H9 (cell line): ENCODE results near the gene STXBP1. TPM values are rescaled to one million over a fixed set of nuclear protein-coding genes. Genes with fewer than 3 reads are reported as not detected.

Experiments
- DNase-seq: peaks from one replicate; pipeline ENCODE4 v3.0.0-alpha.2; 2017
- H2AFZ ChIP-seq: one replicate; pipeline ENCODE4 v1.6.1; 2013; ENCODE audit warnings: mild to moderate bottlenecking, low read length, control low read depth, moderate library complexity
- H2AK5ac ChIP-seq: 2 replicates; pipeline ENCODE4 v1.6.1; 2013; ENCODE audit warnings: low read length, control low read depth, mixed read lengths; ENCODE audit not compliant: insufficient read length
- H2BK120ac ChIP-seq: one replicate; pipeline ENCODE4 v1.6.1; 2013; ENCODE audit warnings: low read depth, mild to moderate bottlenecking, low read length, control low read depth, inconsistent platforms; ENCODE audit not compliant: poor library complexity, severe bottlenecking
- H2BK12ac ChIP-seq: 2 replicates; pipeline ENCODE4 v1.6.1; 2013; ENCODE audit warnings: low read length, control low read depth, mixed read lengths, low read depth; ENCODE audit not compliant: insufficient read length
- H2BK15ac ChIP-seq: 2 replicates; pipeline ENCODE4 v1.6.1; 2013; ENCODE audit warnings: low read depth, low read length, control low read depth
- H2BK20ac ChIP-seq: one replicate; pipeline ENCODE4 v1.6.1; 2013; ENCODE audit warnings: low read depth, mild to moderate bottlenecking, low read length, control low read depth, inconsistent platforms; ENCODE audit not compliant: poor library complexity, severe bottlenecking
- H2BK5ac ChIP-seq: 2 replicates; pipeline ENCODE4 v1.6.1; 2013; ENCODE audit warnings: low read length, control low read depth, mixed read lengths; ENCODE audit not compliant: insufficient read length
- H3K14ac ChIP-seq: 2 replicates; pipeline ENCODE4 v1.6.1; 2013; ENCODE audit warnings: low read length, control low read depth; ENCODE audit not compliant: insufficient read depth
- H3K18ac ChIP-seq: 2 replicates; pipeline ENCODE4 v1.6.1; 2013; ENCODE audit warnings: low read depth, mild to moderate bottlenecking, mixed read lengths, low read length, control low read depth; ENCODE audit not compliant: insufficient read length
- H3K23ac ChIP-seq: 2 replicates; pipeline ENCODE4 v1.6.1; 2013; ENCODE audit warnings: low read length, control low read depth, mixed read lengths, low read depth; ENCODE audit not compliant: insufficient read length
- H3K23me2 ChIP-seq: 2 replicates; pipeline ENCODE4 v1.6.1; 2013; ENCODE audit warnings: low read depth, mild to moderate bottlenecking, mixed read lengths, low read length, control low read depth; ENCODE audit not compliant: insufficient read length, poor library complexity, severe bottlenecking
- H3K27ac ChIP-seq: 2 replicates; pipeline ENCODE4 v1.5.1; 2013; ENCODE audit warnings: low read length, control low read depth, mixed read lengths, low read depth; ENCODE audit not compliant: insufficient read length
- H3K27me3 ChIP-seq: 2 replicates; pipeline ENCODE4 v1.6.1; 2013; ENCODE audit warnings: low read length, control low read depth, inconsistent platforms; ENCODE audit not compliant: insufficient read depth
- H3K4ac ChIP-seq: 2 replicates; pipeline ENCODE4 v1.6.1; 2013; ENCODE audit warnings: low read depth, mild to moderate bottlenecking, control low read depth, inconsistent platforms, low read length, moderate library complexity
- H3K4me1 ChIP-seq: 2 replicates; pipeline ENCODE4 v1.6.1; 2013; ENCODE audit warnings: low read length, control low read depth, inconsistent platforms; ENCODE audit not compliant: insufficient read depth
- H3K4me2 ChIP-seq: 2 replicates; pipeline ENCODE4 v1.6.1; 2013; ENCODE audit warnings: low read length, control low read depth, mixed read lengths; ENCODE audit not compliant: insufficient read length, insufficient read depth
- H3K56ac ChIP-seq: 2 replicates; pipeline ENCODE4 v1.6.1; 2013; ENCODE audit warnings: low read depth, mild to moderate bottlenecking, mixed read lengths, low read length, control low read depth; ENCODE audit not compliant: insufficient read length
- H3K79me1 ChIP-seq: 2 replicates; pipeline ENCODE4 v1.6.1; 2013; ENCODE audit warnings: low read depth, mild to moderate bottlenecking, moderate library complexity, low read length, control low read depth, inconsistent platforms; ENCODE audit not compliant: insufficient read depth, poor library complexity, severe bottlenecking
- H3K79me2 ChIP-seq: 2 replicates; pipeline ENCODE4 v1.6.1; 2013; ENCODE audit warnings: low read length, control low read depth, inconsistent platforms; ENCODE audit not compliant: insufficient read depth
- H3K9ac ChIP-seq: 2 replicates; pipeline ENCODE4 v1.6.1; 2013; ENCODE audit warnings: low read length, control low read depth, mixed read lengths; ENCODE audit not compliant: insufficient read length; ENCODE audit errors: extremely low read depth
- H3K9me3 ChIP-seq: one replicate; pipeline ENCODE4 v1.6.1; 2013; ENCODE audit warnings: low read depth, low read length, inconsistent platforms; ENCODE audit not compliant: control insufficient read depth
- H3T11ph ChIP-seq: one replicate; pipeline ENCODE4 v1.6.1; 2013; ENCODE audit warnings: mild to moderate bottlenecking, low read length, control low read depth, inconsistent platforms
- H4K20me1 ChIP-seq: one replicate; pipeline ENCODE4 v1.6.1; 2013; ENCODE audit not compliant: control insufficient read depth, insufficient read length, insufficient read depth
- H4K5ac ChIP-seq: 2 replicates; pipeline ENCODE4 v1.6.1; 2013; ENCODE audit warnings: low read depth, mild to moderate bottlenecking, mixed read lengths, low read length, control low read depth; ENCODE audit not compliant: insufficient read length
- H4K8ac ChIP-seq: replicated peaks from 2 replicates; pipeline ENCODE4 v1.6.1; 2013; ENCODE audit warnings: low read length, control low read depth, mixed read lengths, low read depth; ENCODE audit not compliant: insufficient read length
- H4K91ac ChIP-seq: 2 replicates; pipeline ENCODE4 v1.6.1; 2013; ENCODE audit warnings: low read depth, mild to moderate bottlenecking, moderate library complexity, mixed read lengths, low read length, control low read depth; ENCODE audit not compliant: insufficient read length
- H3K27ac Mint-ChIP-seq, 3 experiments: 2 replicates in 2 of 3; 3 replicates in 1 of 3; pipeline ENCODE4 v1.8.0; 2020 to 2021; ENCODE audit warnings: mixed read lengths in 3 of 3, mild to moderate bottlenecking in 1 of 3, moderate library complexity in 1 of 3
- H3K27me3 Mint-ChIP-seq: 2 replicates; pipeline ENCODE4 v1.8.0; 2021; ENCODE audit warnings: low read depth, mild to moderate bottlenecking, moderate library complexity, mixed read lengths
- H3K36me3 Mint-ChIP-seq, 3 experiments: 2 replicates in 2 of 3; 3 replicates in 1 of 3; pipeline ENCODE4 v1.8.0; 2020 to 2021; ENCODE audit warnings: low read depth in 3 of 3, mixed read lengths in 3 of 3; ENCODE audit not compliant: insufficient read depth in 1 of 3
- H3K4me1 Mint-ChIP-seq, 2 experiments: 2 replicates each; pipeline ENCODE4 v1.8.0; 2020; ENCODE audit warnings: mixed read lengths in 2 of 2
- H3K4me3 Mint-ChIP-seq, 2 experiments: 2 replicates in 1 of 2; 3 replicates in 1 of 2; pipeline ENCODE4 v1.8.0; 2020 to 2021; ENCODE audit warnings: mild to moderate bottlenecking in 2 of 2, mixed read lengths in 2 of 2, moderate library complexity in 1 of 2
- H3K9me3 Mint-ChIP-seq, 2 experiments: 2 replicates in 1 of 2; 3 replicates in 1 of 2; pipeline ENCODE4 v1.8.0; 2020; ENCODE audit warnings: mild to moderate bottlenecking in 2 of 2, mixed read lengths in 2 of 2, moderate library complexity in 1 of 2
- CTCF ChIP-seq: fragments of 200-600 bp; sonication (generic); conservative IDR thresholded peaks from 3 replicates; pipeline ENCODE4 v1.8.0; 2021; ENCODE audit warnings: antibody characterized with exemption, mild to moderate bottlenecking
- WGBS: extraction: QIAGEN DNeasy Blood & Tissue Kit; methylation state at CpG from one replicate; pipeline ENCODE4 v1.1.7; 2013; ENCODE audit warnings: missing lambda C conversion rate, low lambda C conversion rate, mixed read lengths; ENCODE audit not compliant: insufficient read length; ENCODE audit errors: extremely low coverage; 5-methylcytosine and 5-hydroxymethylcytosine counted together
- total RNA-seq: library from RNA; stranded (reverse); gene quantifications from 2 replicates; pipeline ENCODE4 v1.2.1, GENCODE V29; 2021

STXBP1 gene
- total RNA-seq, 1 experiment from 2014 or later = 22.3 TPM

- Histone ChIP-seq H3K4me2 (no peak overlapping the region), H3K23ac (no peak overlapping the region), H3K4ac (no peak overlapping the region), H2BK15ac (no peak overlapping the region), H4K5ac (no peak overlapping the region), H2BK120ac (no peak overlapping the region), H2AK5ac (no peak overlapping the region), H3K9ac (no peak overlapping the region), H3K18ac (no peak overlapping the region), H3K27ac (no peak overlapping the region), H2BK20ac (no peak overlapping the region), H3K79me1 (no peaks in the 10 kb centered on the region), H3K4me1 (no peaks in the 10 kb centered on the region), H3K14ac (no peak overlapping the region), H4K8ac (no peak overlapping the region), H4K91ac (no peak overlapping the region), H3K9me3 (no peaks in the 10 kb centered on the region), H2BK5ac (no peak overlapping the region), H3K79me2 (no peaks in the 10 kb centered on the region), H2AFZ (no peak overlapping the region), H3K56ac (no peak overlapping the region), H3K27me3 (no peaks in the 10 kb centered on the region), H4K20me1 (no peaks in the 10 kb centered on the region), H2BK12ac (no peak overlapping the region), H3T11ph (no peak overlapping the region), H3K23me2 (no peaks in the 10 kb centered on the region)
- Mint-ChIP-seq H3K27me3 (no peaks in the 10 kb centered on the region), H3K27ac (peak overlapping the region in 1 of 3 experiments; percentile 80; a peak in 1 of 7 replicates), H3K4me1 (no peaks in the 10 kb centered on the region), H3K36me3 (peaks cover 30 to 48% (median 32%) of the 10 kb centered on the region in 3 experiments; a peak in 6 of 7 replicates), H3K4me3 (no peak overlapping the region), H3K9me3 (no peaks in the 10 kb centered on the region; a peak in 1 of 5 replicates)
- WGBS = no CpG with 5 or more reads among the region's 6 CpGs
- DNase-seq = no peak
- TF ChIP-seq CTCF = no peak
These were observed 74.7 kb downstream of the STXBP1 start for GRCh38 chr9:127686461-127687393.
